H9 (cell line): ENCODE results near the gene CFP. TPM values are rescaled to one million over a fixed set of nuclear protein-coding genes. Genes with fewer than 3 reads are reported as not detected.

Source experiments
- DNase-seq: peaks from one replicate; pipeline ENCODE4 v3.0.0-alpha.2; 2017
- H2AFZ ChIP-seq: one replicate; pipeline ENCODE4 v1.6.1; 2013; ENCODE audit warnings: mild to moderate bottlenecking, low read length, control low read depth, moderate library complexity
- H2AK5ac ChIP-seq: 2 replicates; pipeline ENCODE4 v1.6.1; 2013; ENCODE audit warnings: low read length, control low read depth, mixed read lengths; ENCODE audit not compliant: insufficient read length
- H2BK120ac ChIP-seq: one replicate; pipeline ENCODE4 v1.6.1; 2013; ENCODE audit warnings: low read depth, mild to moderate bottlenecking, low read length, control low read depth, inconsistent platforms; ENCODE audit not compliant: poor library complexity, severe bottlenecking
- H2BK12ac ChIP-seq: 2 replicates; pipeline ENCODE4 v1.6.1; 2013; ENCODE audit warnings: low read length, control low read depth, mixed read lengths, low read depth; ENCODE audit not compliant: insufficient read length
- H2BK15ac ChIP-seq: 2 replicates; pipeline ENCODE4 v1.6.1; 2013; ENCODE audit warnings: low read depth, low read length, control low read depth
- H2BK20ac ChIP-seq: one replicate; pipeline ENCODE4 v1.6.1; 2013; ENCODE audit warnings: low read depth, mild to moderate bottlenecking, low read length, control low read depth, inconsistent platforms; ENCODE audit not compliant: poor library complexity, severe bottlenecking
- H2BK5ac ChIP-seq: 2 replicates; pipeline ENCODE4 v1.6.1; 2013; ENCODE audit warnings: low read length, control low read depth, mixed read lengths; ENCODE audit not compliant: insufficient read length
- H3K14ac ChIP-seq: 2 replicates; pipeline ENCODE4 v1.6.1; 2013; ENCODE audit warnings: low read length, control low read depth; ENCODE audit not compliant: insufficient read depth
- H3K18ac ChIP-seq: 2 replicates; pipeline ENCODE4 v1.6.1; 2013; ENCODE audit warnings: low read depth, mild to moderate bottlenecking, mixed read lengths, low read length, control low read depth; ENCODE audit not compliant: insufficient read length
- H3K23ac ChIP-seq: 2 replicates; pipeline ENCODE4 v1.6.1; 2013; ENCODE audit warnings: low read length, control low read depth, mixed read lengths, low read depth; ENCODE audit not compliant: insufficient read length
- H3K23me2 ChIP-seq: 2 replicates; pipeline ENCODE4 v1.6.1; 2013; ENCODE audit warnings: low read depth, mild to moderate bottlenecking, mixed read lengths, low read length, control low read depth; ENCODE audit not compliant: insufficient read length, poor library complexity, severe bottlenecking
- H3K27ac ChIP-seq: 2 replicates; pipeline ENCODE4 v1.5.1; 2013; ENCODE audit warnings: low read length, control low read depth, mixed read lengths, low read depth; ENCODE audit not compliant: insufficient read length
- H3K27me3 ChIP-seq: 2 replicates; pipeline ENCODE4 v1.6.1; 2013; ENCODE audit warnings: low read length, control low read depth, inconsistent platforms; ENCODE audit not compliant: insufficient read depth
- H3K4ac ChIP-seq: 2 replicates; pipeline ENCODE4 v1.6.1; 2013; ENCODE audit warnings: low read depth, mild to moderate bottlenecking, control low read depth, inconsistent platforms, low read length, moderate library complexity
- H3K4me1 ChIP-seq: 2 replicates; pipeline ENCODE4 v1.6.1; 2013; ENCODE audit warnings: low read length, control low read depth, inconsistent platforms; ENCODE audit not compliant: insufficient read depth
- H3K4me2 ChIP-seq: 2 replicates; pipeline ENCODE4 v1.6.1; 2013; ENCODE audit warnings: low read length, control low read depth, mixed read lengths; ENCODE audit not compliant: insufficient read length, insufficient read depth
- H3K56ac ChIP-seq: 2 replicates; pipeline ENCODE4 v1.6.1; 2013; ENCODE audit warnings: low read depth, mild to moderate bottlenecking, mixed read lengths, low read length, control low read depth; ENCODE audit not compliant: insufficient read length
- H3K79me1 ChIP-seq: 2 replicates; pipeline ENCODE4 v1.6.1; 2013; ENCODE audit warnings: low read depth, mild to moderate bottlenecking, moderate library complexity, low read length, control low read depth, inconsistent platforms; ENCODE audit not compliant: insufficient read depth, poor library complexity, severe bottlenecking
- H3K79me2 ChIP-seq: 2 replicates; pipeline ENCODE4 v1.6.1; 2013; ENCODE audit warnings: low read length, control low read depth, inconsistent platforms; ENCODE audit not compliant: insufficient read depth
- H3K9ac ChIP-seq: 2 replicates; pipeline ENCODE4 v1.6.1; 2013; ENCODE audit warnings: low read length, control low read depth, mixed read lengths; ENCODE audit not compliant: insufficient read length; ENCODE audit errors: extremely low read depth
- H3K9me3 ChIP-seq: one replicate; pipeline ENCODE4 v1.6.1; 2013; ENCODE audit warnings: low read depth, low read length, inconsistent platforms; ENCODE audit not compliant: control insufficient read depth
- H3T11ph ChIP-seq: one replicate; pipeline ENCODE4 v1.6.1; 2013; ENCODE audit warnings: mild to moderate bottlenecking, low read length, control low read depth, inconsistent platforms
- H4K20me1 ChIP-seq: one replicate; pipeline ENCODE4 v1.6.1; 2013; ENCODE audit not compliant: control insufficient read depth, insufficient read length, insufficient read depth
- H4K5ac ChIP-seq: 2 replicates; pipeline ENCODE4 v1.6.1; 2013; ENCODE audit warnings: low read depth, mild to moderate bottlenecking, mixed read lengths, low read length, control low read depth; ENCODE audit not compliant: insufficient read length
- H4K8ac ChIP-seq: replicated peaks from 2 replicates; pipeline ENCODE4 v1.6.1; 2013; ENCODE audit warnings: low read length, control low read depth, mixed read lengths, low read depth; ENCODE audit not compliant: insufficient read length
- H4K91ac ChIP-seq: 2 replicates; pipeline ENCODE4 v1.6.1; 2013; ENCODE audit warnings: low read depth, mild to moderate bottlenecking, moderate library complexity, mixed read lengths, low read length, control low read depth; ENCODE audit not compliant: insufficient read length
- H3K27ac Mint-ChIP-seq, 3 experiments: 2 replicates in 2 of 3; 3 replicates in 1 of 3; pipeline ENCODE4 v1.8.0; 2020 to 2021; ENCODE audit warnings: mixed read lengths in 3 of 3, mild to moderate bottlenecking in 1 of 3, moderate library complexity in 1 of 3
- H3K27me3 Mint-ChIP-seq: 2 replicates; pipeline ENCODE4 v1.8.0; 2021; ENCODE audit warnings: low read depth, mild to moderate bottlenecking, moderate library complexity, mixed read lengths
- H3K36me3 Mint-ChIP-seq, 3 experiments: 2 replicates in 2 of 3; 3 replicates in 1 of 3; pipeline ENCODE4 v1.8.0; 2020 to 2021; ENCODE audit warnings: low read depth in 3 of 3, mixed read lengths in 3 of 3; ENCODE audit not compliant: insufficient read depth in 1 of 3
- H3K4me1 Mint-ChIP-seq, 2 experiments: 2 replicates each; pipeline ENCODE4 v1.8.0; 2020; ENCODE audit warnings: mixed read lengths in 2 of 2
- H3K4me3 Mint-ChIP-seq, 2 experiments: 2 replicates in 1 of 2; 3 replicates in 1 of 2; pipeline ENCODE4 v1.8.0; 2020 to 2021; ENCODE audit warnings: mild to moderate bottlenecking in 2 of 2, mixed read lengths in 2 of 2, moderate library complexity in 1 of 2
- H3K9me3 Mint-ChIP-seq, 2 experiments: 2 replicates in 1 of 2; 3 replicates in 1 of 2; pipeline ENCODE4 v1.8.0; 2020; ENCODE audit warnings: mild to moderate bottlenecking in 2 of 2, mixed read lengths in 2 of 2, moderate library complexity in 1 of 2
- CTCF ChIP-seq: fragments of 200-600 bp; sonication (generic); conservative IDR thresholded peaks from 3 replicates; pipeline ENCODE4 v1.8.0; 2021; ENCODE audit warnings: antibody characterized with exemption, mild to moderate bottlenecking
- WGBS: extraction: QIAGEN DNeasy Blood & Tissue Kit; methylation state at CpG from one replicate; pipeline ENCODE4 v1.1.7; 2013; ENCODE audit warnings: missing lambda C conversion rate, low lambda C conversion rate, mixed read lengths; ENCODE audit not compliant: insufficient read length; ENCODE audit errors: extremely low coverage; 5-methylcytosine and 5-hydroxymethylcytosine counted together
- long read RNA-seq: library from polyadenylated mRNA; unstranded; transcript quantifications from one replicate; pipeline ENCODE4 v2.0.0, GENCODE V29; 2020
- total RNA-seq: library from RNA; stranded (reverse); gene quantifications from 2 replicates; pipeline ENCODE4 v1.2.1, GENCODE V29; 2021

The CFP gene
- total RNA-seq = 2.3 and 2.8 TPM in 2 replicates
- long read RNA-seq, transcript CFP-203 (9 exons, 1,592 nt) = major isoform, 7 of 7 reads
- long read RNA-seq, partial matches to known transcripts = 0 of 7 reads
- long read RNA-seq, other reads (novel, unspliced or antisense) = 0 of 7 reads

GRCh38 chrX:47629419-47630200 lies at the start of gene CFP:
CFP (minus strand) TSS chrX:47629930; CDS start chrX:47629844, 86 bp downstream.
- H3K27me3 Mint-ChIP-seq = no peaks in the 10 kb centered on the region; the same call in 1 of the 2 replicates
- WGBS = no CpG with 5 or more reads among the region's 14 CpGs

More at GRCh38 chrX:47629419-47630200, at the start of gene CFP:
- Histone ChIP-seq H2BK120ac (no peak within 1 kb of the TSS), H2BK20ac (no peak within 1 kb of the TSS), H4K8ac (no peak within 1 kb of the TSS), H4K91ac (no peak within 1 kb of the TSS), H3K27ac (no peak within 1 kb of the TSS), H2BK5ac (no peak within 1 kb of the TSS), H3K79me2 (no peaks in the 10 kb centered on the region), H3K79me1 (no peaks in the 10 kb centered on the region), H3K4me2 (no peak within 1 kb of the TSS), H3K4ac (no peak within 1 kb of the TSS), H2AK5ac (no peak within 1 kb of the TSS), H2AFZ (no peak within 1 kb of the TSS), H3K27me3 (no peaks in the 10 kb centered on the region), H3K23ac (no peak within 1 kb of the TSS), H3K9ac (no peak within 1 kb of the TSS), H3K18ac (no peak within 1 kb of the TSS), H3K14ac (no peak within 1 kb of the TSS), H3T11ph (no peak within 1 kb of the TSS), H2BK15ac (no peak within 1 kb of the TSS), H3K56ac (no peak within 1 kb of the TSS), H2BK12ac (no peak within 1 kb of the TSS), H4K20me1 (no peaks in the 10 kb centered on the region), H4K5ac (no peak within 1 kb of the TSS), H3K4me1 (peaks cover 2% of the 10 kb centered on the region; the same call in 1 of the 2 replicates), H3K9me3 (peaks cover 54% of the 10 kb centered on the region), H3K23me2 (no peaks in the 10 kb centered on the region)
- H3K36me3 Mint-ChIP-seq = peaks cover 0 to 11% (median 9%) of the 10 kb centered on the region in 3 experiments; a peak in 3 of 7 replicates
- no peak within 1 kb of the TSS; a peak in 2 of 5 replicates for H3K4me3 Mint-ChIP-seq
- peak within 1 kb of the TSS in 1 of 3 experiments; percentile 78; a peak in 1 of 7 replicates for H3K27ac Mint-ChIP-seq
- TF ChIP-seq CTCF = no peak
- H3K9me3 Mint-ChIP-seq = peaks cover 54 to 62% of the 10 kb centered on the region in 2 experiments
- no peak for DNase-seq
- peaks cover 8 to 14% of the 10 kb centered on the region in 2 experiments for H3K4me1 Mint-ChIP-seq
